Placental epithelial cell (primary cell): Measurements from ENCODE around the gene TAF11L11. TPM values are rescaled to one million over a fixed set of nuclear protein-coding genes. Genes with fewer than 3 reads are reported as not detected.

ENCODE experiments used
- small RNA-seq: library from RNA; depleted of rRNA; stranded (forward); fragments of <200 nt; gene quantifications from one replicate; pipeline ENCODE3, GENCODE V24; 2012
- total RNA-seq: library from RNA; depleted of rRNA; stranded (reverse); fragments of >200 nt; gene quantifications from 2 replicates; pipeline ENCODE4 v1.2.3, GENCODE V29; 2012

The TAF11L11 gene
- total RNA-seq = not detected in 2 replicates

GRCh38 chr5:17603880-17604279 is at the start of gene TAF11L11:
Gene TAF11L11 (plus strand): TSS chr5:17604183.

GRCh38 chr5:17585658-17586057 is 18.3 kb upstream of the TAF11L11 start, which contains the start of gene TAF11L7:
Gene TAF11L7 (minus strand): TSS chr5:17585758.

GRCh38 chr5:17590860-17591259 is 13.1 kb upstream of the TAF11L11 start, which contains the start of gene TAF11L8:
Gene TAF11L8 (minus strand): TSS chr5:17590960.

GRCh38 chr5:17594255-17594654 is 9.7 kb upstream of the TAF11L11 start, which contains the start of gene TAF11L9:
Gene TAF11L9 (minus strand): TSS chr5:17594394.

GRCh38 chr5:17597728-17598127 is 6.3 kb upstream of the TAF11L11 start, which contains the start of gene TAF11L10:
Gene TAF11L10 (minus strand): TSS chr5:17597828.

GRCh38 chr5:17610092-17610491 is 6.1 kb downstream of the TAF11L11 start, which contains the start of gene TAF11L12:
Gene TAF11L12 (plus strand): TSS chr5:17610392.

GRCh38 chr5:17631788-17632187 is 27.8 kb downstream of the TAF11L11 start, which contains the start of gene TAF11L13:
Gene TAF11L13 (plus strand): TSS chr5:17632088.

GRCh38 chr5:17634160-17634559 is 30.2 kb downstream of the TAF11L11 start, which contains the start of gene TAF11L14:
Gene TAF11L14 (plus strand): TSS chr5:17634460.

Small RNA genes within 50 kb of the gene (small RNA-seq; reads per million reads assigned to genes)
- gene AC233724.1 (not detected), gene AC233724.2 (not detected), gene AC233724.3 (not detected), gene AC233724.4 (not detected), gene AC233724.6 (not detected), gene AC233724.7 (not detected)

Other genes with a start within 250 kb of the TAF11L11 start
- gene TAF11L2, start 106.0 kb upstream of the TAF11L11 start, total RNA-seq = not detected in 2 replicates
- gene TAF11L3, start 85.8 kb upstream of the TAF11L11 start, total RNA-seq = not detected in 2 replicates
- gene TAF11L4, start 82.4 kb upstream of the TAF11L11 start, total RNA-seq = not detected in 2 replicates
- gene TAF11L5, start 78.9 kb upstream of the TAF11L11 start, total RNA-seq = 0.39 TPM in 1 of 2 replicates, not detected in the other
- not detected in 2 replicates for gene TAF11L6, start 75.5 kb upstream of the TAF11L11 start, total RNA-seq
- gene TAF11L7, start 18.4 kb upstream of the TAF11L11 start, total RNA-seq = 0.39 TPM in 1 of 2 replicates, not detected in the other
- gene TAF11L8, start 13.2 kb upstream of the TAF11L11 start, total RNA-seq = not detected in 2 replicates
- gene TAF11L9, start 9.8 kb upstream of the TAF11L11 start, total RNA-seq = 0.39 TPM in 1 of 2 replicates, not detected in the other
- 0.39 TPM in 1 of 2 replicates, not detected in the other for gene TAF11L10, start 6.4 kb upstream of the TAF11L11 start, total RNA-seq
- gene TAF11L12, start 6.2 kb downstream of the TAF11L11 start, total RNA-seq = not detected in 2 replicates
- not detected in 2 replicates for gene TAF11L13, start 27.9 kb downstream of the TAF11L11 start, total RNA-seq
- not detected in 2 replicates for gene TAF11L14, start 30.3 kb downstream of the TAF11L11 start, total RNA-seq